ENCODE data around the gene PRRC1.
"Not testable (repeated sequence)": the region's sequence is repeated elsewhere in the genome, so short reads cannot be mapped to it uniquely, and the experiment has no call there.

DNA sequence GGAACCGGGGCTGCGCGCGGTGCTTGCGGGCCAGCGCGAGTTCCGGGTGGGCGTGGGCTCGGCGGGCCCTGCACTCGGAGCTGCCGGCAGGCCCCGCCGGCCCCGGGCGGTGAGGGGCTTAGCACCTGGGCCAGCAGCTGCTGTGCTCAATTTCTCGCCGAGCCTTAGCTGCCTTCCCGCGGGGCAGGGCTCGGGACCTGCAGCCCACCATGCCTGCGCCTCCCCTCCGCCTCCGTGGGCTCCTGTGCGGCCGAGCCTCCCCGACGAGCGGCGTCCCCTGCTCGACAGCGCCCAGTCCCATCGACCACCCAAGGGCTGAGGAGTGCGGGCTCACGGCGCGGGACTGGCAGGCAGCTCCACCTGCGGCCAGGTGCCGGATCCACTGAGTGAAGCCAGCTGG is 52.0 kb downstream of the PRRC1 start:
- not testable (repeated sequence) for TF ChIP-seq CTCF (IDR thresholded peaks at IDR 0.05; ENCODE audit: poor library complexity); EZH2phosphoT487 (IDR thresholded peaks at IDR 0.05; ENCODE audit: low read depth, severe bottlenecking, unreplicated experiment)

All from hepatocyte (in vitro differentiated cells).